Chondrocyte (in vitro differentiated cells): ENCODE measurements around the gene DACT3. TPM values are rescaled to one million over a fixed set of nuclear protein-coding genes. Genes with fewer than 3 reads are reported as not detected.

Experiments
- DNase-seq: peaks from one replicate; pipeline ENCODE4 v3.0.0; 2021; ENCODE audit warnings: mixed read lengths, low spot score
- H3K27ac Mint-ChIP-seq: one replicate; pipeline ENCODE4 v1.8.0; 2021; ENCODE audit warnings: mild to moderate bottlenecking, moderate library complexity, mixed read lengths; ENCODE audit not compliant: unreplicated experiment
- H3K27me3 Mint-ChIP-seq: 2 replicates; pipeline ENCODE4 v1.8.0; 2021; ENCODE audit warnings: low read depth, mixed read lengths
- H3K36me3 Mint-ChIP-seq: 2 replicates; pipeline ENCODE4 v1.8.0; 2021; ENCODE audit warnings: low read depth, mixed read lengths
- H3K4me1 Mint-ChIP-seq: 2 replicates; pipeline ENCODE4 v1.8.0; 2021; ENCODE audit warnings: low read depth, mild to moderate bottlenecking, mixed read lengths
- H3K4me3 Mint-ChIP-seq: one replicate; pipeline ENCODE4 v1.8.0; 2021; ENCODE audit warnings: mild to moderate bottlenecking, moderate library complexity, mixed read lengths; ENCODE audit not compliant: unreplicated experiment
- H3K9me3 Mint-ChIP-seq: 2 replicates; pipeline ENCODE4 v1.8.0; 2021; ENCODE audit warnings: low read depth, mixed read lengths
- CTCF ChIP-seq: fragments of 200-600 bp; sonication (generic); IDR thresholded peaks from 2 replicates; pipeline ENCODE4 v1.5.0; 2021; ENCODE audit warnings: antibody characterized with exemption, mild to moderate bottlenecking, moderate library complexity
- total RNA-seq: library from RNA; stranded (reverse); gene quantifications from 3 replicates; pipeline ENCODE4 v1.2.1, GENCODE V29; 2021

Gene DACT3
- total RNA-seq, 1 donor from 2014 or later = 18.5 TPM

- Mint-ChIP-seq H3K27me3 (no peaks in the 10 kb centered on the region), H3K4me3 (no peak overlapping the region), H3K36me3 (no peaks in the 10 kb centered on the region), H3K9me3 (no peaks in the 10 kb centered on the region), H3K27ac (no peak overlapping the region), H3K4me1 (peaks cover 13% of the 10 kb centered on the region)
- DNase-seq = no peak
- TF ChIP-seq CTCF = no peak
These were observed 4.1 kb upstream of the DACT3 start for GRCh38 chr19:46665072-46665471.

GRCh38 chr19:46661735-46662592 is 982 bp upstream of the DACT3 start:
- H3K4me3 Mint-ChIP-seq = peak overlapping the region; percentile 77
- no peaks in the 10 kb centered on the region for H3K36me3 Mint-ChIP-seq
- no peak for DNase-seq
- TF ChIP-seq CTCF = peak; percentile 94
- no peaks in the 10 kb centered on the region for H3K27me3 Mint-ChIP-seq
- H3K4me1 Mint-ChIP-seq = peaks cover 27% of the 10 kb centered on the region
- no peaks in the 10 kb centered on the region for H3K9me3 Mint-ChIP-seq
- H3K27ac Mint-ChIP-seq = peak overlapping the region; percentile 97

GRCh38 chr19:46660551-46661019 is 397 bp downstream of the DACT3 start:
- H3K27ac Mint-ChIP-seq = peak overlapping the region; percentile 49
- no peaks in the 10 kb centered on the region for H3K27me3 Mint-ChIP-seq
- H3K36me3 Mint-ChIP-seq = no peaks in the 10 kb centered on the region
- DNase-seq = no peak
- TF ChIP-seq CTCF = no peak
- no peaks in the 10 kb centered on the region for H3K9me3 Mint-ChIP-seq
- H3K4me3 Mint-ChIP-seq = peak overlapping the region; percentile 77
- peaks cover 27% of the 10 kb centered on the region for H3K4me1 Mint-ChIP-seq

- Mint-ChIP-seq H3K4me3 (peak overlapping the region; percentile 77), H3K36me3 (no peaks in the 10 kb centered on the region), H3K9me3 (no peaks in the 10 kb centered on the region), H3K27ac (peak overlapping the region; percentile 38), H3K4me1 (peaks cover 28% of the 10 kb centered on the region), H3K27me3 (no peaks in the 10 kb centered on the region)
- no peak for TF ChIP-seq CTCF
- no peak for DNase-seq
These were observed 919 bp downstream of the DACT3 start for GRCh38 chr19:46660008-46660517.

- no peak for TF ChIP-seq CTCF
- Mint-ChIP-seq H3K27ac (peak overlapping the region; percentile 38), H3K9me3 (no peaks in the 10 kb centered on the region), H3K4me1 (peaks cover 31% of the 10 kb centered on the region), H3K36me3 (no peaks in the 10 kb centered on the region), H3K4me3 (peak overlapping the region; percentile 77), H3K27me3 (no peaks in the 10 kb centered on the region)
- DNase-seq = no peak
These were observed 1.6 kb downstream of the DACT3 start for GRCh38 chr19:46659151-46660007.
